ENCODE data around the gene RPIA. TPM values are rescaled to one million over a fixed set of nuclear protein-coding genes. Genes with fewer than 3 reads are reported as not detected.
"Not testable (repeated sequence)": the region's sequence is repeated elsewhere in the genome, so short reads cannot be mapped to it uniquely, and the experiment has no call there.

The RPIA gene
- total RNA-seq, 1 experiment from 2014 or later, result 18.2 TPM

GRCh38 chr2:88770016-88770415, 78.5 kb downstream of the RPIA start:
- ATAC-seq (no peak), DNase-seq (ENCODE audit: low read depth, low spot score) (no peak)
- ChIA-PET CTCF (no interaction called here), POLR2A (no interaction called here)
- intact Hi-C loops (cut with micrococcal nuclease; ENCODE audit: unreplicated experiment) (no loop called here), in situ Hi-C loops (cut with HindIII; ENCODE audit: low pct_unique_long_range_greater_than_20kb, low sequenced_read_pairs) (no loop called here)
- TF ChIP-seq REST (IDR thresholded peaks at IDR 0.05; ENCODE audit: insufficient read depth in 1 of 2, low read depth in 2 of 2, low read length in 1 of 2) (no peak), TCF7L2 (IDR thresholded peaks at IDR 0.05; ENCODE audit: low read depth, low read length) (no peak)
- TF ChIP-seq, protein P1, sequence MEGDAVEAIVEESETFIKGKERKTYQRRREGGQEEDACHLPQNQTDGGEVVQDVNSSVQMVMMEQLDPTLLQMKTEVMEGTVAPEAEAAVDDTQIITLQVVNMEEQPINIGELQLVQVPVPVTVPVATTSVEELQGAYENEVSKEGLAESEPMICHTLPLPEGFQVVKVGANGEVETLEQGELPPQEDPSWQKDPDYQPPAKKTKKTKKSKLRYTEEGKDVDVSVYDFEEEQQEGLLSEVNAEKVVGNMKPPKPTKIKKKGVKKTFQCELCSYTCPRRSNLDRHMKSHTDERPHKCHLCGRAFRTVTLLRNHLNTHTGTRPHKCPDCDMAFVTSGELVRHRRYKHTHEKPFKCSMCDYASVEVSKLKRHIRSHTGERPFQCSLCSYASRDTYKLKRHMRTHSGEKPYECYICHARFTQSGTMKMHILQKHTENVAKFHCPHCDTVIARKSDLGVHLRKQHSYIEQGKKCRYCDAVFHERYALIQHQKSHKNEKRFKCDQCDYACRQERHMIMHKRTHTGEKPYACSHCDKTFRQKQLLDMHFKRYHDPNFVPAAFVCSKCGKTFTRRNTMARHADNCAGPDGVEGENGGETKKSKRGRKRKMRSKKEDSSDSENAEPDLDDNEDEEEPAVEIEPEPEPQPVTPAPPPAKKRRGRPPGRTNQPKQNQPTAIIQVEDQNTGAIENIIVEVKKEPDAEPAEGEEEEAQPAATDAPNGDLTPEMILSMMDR (IDR thresholded peaks at IDR 0.05), result no peak
- no peak overlapping the region for H3K27ac ChIP-seq (ENCODE audit: low read length)
- no peaks in the 10 kb centered on the region for H3K4me1 ChIP-seq (ENCODE audit: control insufficient read depth, insufficient read depth, low read length)
- H3K27me3 ChIP-seq (ENCODE audit: control insufficient read depth, insufficient read depth, low read length), result 0 out of 2 replicates have a peak, but pooled peaks cover 3% of the 10 kb centered on the region
- H3K9me3 ChIP-seq (ENCODE audit: control insufficient read depth, insufficient read depth, low read depth, low read length), result no peaks in the 10 kb centered on the region
- H3K4me3 ChIP-seq (ENCODE audit: low read depth in 2 of 2, low read length in 2 of 2), result no peak overlapping the region
- BruUV-seq (replicated peaks), result no TSS peak
- no peaks in the 10 kb centered on the region for H3K36me3 ChIP-seq (ENCODE audit: control insufficient read depth, insufficient read depth, low read length)

DNA sequence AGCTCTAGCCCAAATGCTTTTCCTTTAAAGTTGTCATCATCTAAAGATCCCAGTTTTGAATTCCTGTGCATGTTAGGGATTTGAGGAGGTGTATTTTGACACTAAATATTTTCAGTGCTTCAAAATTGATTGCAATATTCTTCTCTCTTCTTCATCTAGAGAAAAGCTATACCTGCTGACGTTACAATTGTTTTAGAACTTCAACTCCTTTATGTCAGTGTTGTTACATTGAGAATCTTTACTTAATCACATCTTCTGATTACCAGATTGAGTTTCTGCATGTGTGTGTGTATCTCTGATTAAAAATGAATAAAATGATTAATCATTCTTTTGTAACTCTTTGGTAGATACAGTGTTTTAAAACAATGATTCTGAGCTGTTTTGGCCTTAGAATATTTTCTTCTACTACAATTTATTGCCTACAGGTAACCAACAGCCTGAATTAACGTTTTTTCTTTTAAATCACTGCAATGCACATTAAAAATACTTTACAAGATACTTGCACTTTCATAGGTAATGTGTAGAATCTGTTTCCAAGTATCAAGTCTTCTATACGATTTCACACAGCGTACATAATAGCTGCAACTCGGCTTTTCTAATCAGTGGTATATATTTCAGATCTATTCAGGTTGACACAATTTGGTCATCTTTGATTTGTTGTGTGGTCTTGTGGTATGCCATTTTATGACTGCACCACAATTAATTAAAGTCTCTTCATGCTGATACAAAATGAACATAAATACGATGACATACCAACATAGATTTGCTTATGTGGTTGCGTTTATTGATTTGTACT, 82.0 kb downstream of the RPIA start:
- CTCF ChIA-PET; H3K36me3 ChIP-seq (ENCODE audit: control insufficient read depth, insufficient read depth, low read length); H3K4me1 ChIP-seq (ENCODE audit: control insufficient read depth, insufficient read depth, low read length); DNase-seq (ENCODE audit: low read depth, low spot score); in situ Hi-C loops (cut with HindIII; ENCODE audit: low pct_unique_long_range_greater_than_20kb, low sequenced_read_pairs); BruUV-seq (replicated peaks); ATAC-seq; H3K27ac ChIP-seq (ENCODE audit: low read length); intact Hi-C loops (cut with micrococcal nuclease; ENCODE audit: unreplicated experiment); H3K9me3 ChIP-seq (ENCODE audit: control insufficient read depth, insufficient read depth, low read depth, low read length); H3K27me3 ChIP-seq (ENCODE audit: control insufficient read depth, insufficient read depth, low read length); POLR2A ChIA-PET; H3K4me3 ChIP-seq (ENCODE audit: low read depth in 2 of 2, low read length in 2 of 2): not testable (repeated sequence)

DNA sequence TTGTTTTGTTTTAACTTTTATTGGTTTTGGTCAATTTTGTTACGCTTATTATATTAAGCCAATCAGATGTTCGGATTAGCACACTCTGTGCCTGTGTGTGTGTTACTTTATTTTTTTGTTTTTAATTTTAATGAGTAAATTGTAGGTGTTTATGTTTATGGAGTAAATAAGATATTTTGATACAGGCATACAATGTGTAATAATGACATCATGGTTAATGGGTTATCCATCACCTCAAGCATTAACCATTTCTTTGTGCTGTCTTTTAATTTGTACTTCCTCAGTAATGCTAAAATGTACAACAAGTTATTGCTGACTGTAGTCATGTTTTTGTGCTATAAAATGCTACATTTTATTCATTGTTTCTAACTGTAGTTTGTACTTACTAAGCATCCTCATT, 97.7 kb downstream of the RPIA start:
- H3K36me3 ChIP-seq (ENCODE audit: control insufficient read depth, insufficient read depth, low read length); CTCF ChIA-PET; POLR2A ChIA-PET; ATAC-seq; DNase-seq (ENCODE audit: low read depth, low spot score); H3K27me3 ChIP-seq (ENCODE audit: control insufficient read depth, insufficient read depth, low read length); intact Hi-C loops (cut with micrococcal nuclease; ENCODE audit: unreplicated experiment); H3K27ac ChIP-seq (ENCODE audit: low read length); H3K9me3 ChIP-seq (ENCODE audit: control insufficient read depth, insufficient read depth, low read depth, low read length); H3K4me3 ChIP-seq (ENCODE audit: low read depth in 2 of 2, low read length in 2 of 2); BruUV-seq (replicated peaks); in situ Hi-C loops (cut with HindIII; ENCODE audit: low pct_unique_long_range_greater_than_20kb, low sequenced_read_pairs); H3K4me1 ChIP-seq (ENCODE audit: control insufficient read depth, insufficient read depth, low read length): not testable (repeated sequence)

DNA sequence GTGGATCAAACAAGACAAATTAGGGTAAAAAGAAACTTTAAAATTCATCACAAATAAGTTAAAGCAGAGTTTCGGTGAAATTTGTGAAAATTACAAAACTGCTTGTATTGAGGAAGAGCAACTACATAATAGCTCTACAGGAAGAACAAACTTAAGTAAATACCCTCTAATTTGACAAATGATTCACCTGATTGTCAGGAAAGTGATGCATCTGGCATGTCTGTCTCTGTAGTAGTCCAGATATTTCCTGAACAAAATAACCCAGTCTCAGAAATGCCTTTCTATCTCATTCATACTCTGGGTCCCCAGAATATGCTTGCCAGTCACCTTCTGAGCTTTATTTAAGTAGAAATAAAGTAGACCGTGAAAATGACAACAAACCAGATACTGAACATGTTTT, 104.5 kb downstream of the RPIA start:
- H3K9me3 ChIP-seq (ENCODE audit: control insufficient read depth, insufficient read depth, low read depth, low read length); intact Hi-C loops (cut with micrococcal nuclease; ENCODE audit: unreplicated experiment); H3K4me3 ChIP-seq (ENCODE audit: low read depth in 2 of 2, low read length in 2 of 2); ATAC-seq; BruUV-seq (replicated peaks); H3K4me1 ChIP-seq (ENCODE audit: control insufficient read depth, insufficient read depth, low read length); in situ Hi-C loops (cut with HindIII; ENCODE audit: low pct_unique_long_range_greater_than_20kb, low sequenced_read_pairs); H3K27ac ChIP-seq (ENCODE audit: low read length); H3K36me3 ChIP-seq (ENCODE audit: control insufficient read depth, insufficient read depth, low read length); H3K27me3 ChIP-seq (ENCODE audit: control insufficient read depth, insufficient read depth, low read length); CTCF ChIA-PET; DNase-seq (ENCODE audit: low read depth, low spot score); POLR2A ChIA-PET: not testable (repeated sequence)

- in situ Hi-C loops (cut with HindIII; ENCODE audit: low pct_unique_long_range_greater_than_20kb, low sequenced_read_pairs); DNase-seq (ENCODE audit: low read depth, low spot score); H3K9me3 ChIP-seq (ENCODE audit: control insufficient read depth, insufficient read depth, low read depth, low read length); CTCF ChIA-PET; POLR2A ChIA-PET; intact Hi-C loops (cut with micrococcal nuclease; ENCODE audit: unreplicated experiment); H3K4me3 ChIP-seq (ENCODE audit: low read depth in 2 of 2, low read length in 2 of 2); BruUV-seq (replicated peaks); ATAC-seq; H3K4me1 ChIP-seq (ENCODE audit: control insufficient read depth, insufficient read depth, low read length); H3K27ac ChIP-seq (ENCODE audit: low read length); H3K27me3 ChIP-seq (ENCODE audit: control insufficient read depth, insufficient read depth, low read length); H3K36me3 ChIP-seq (ENCODE audit: control insufficient read depth, insufficient read depth, low read length): not testable (repeated sequence)
These were observed 105.0 kb downstream of the RPIA start for GRCh38 chr2:88796523-88796922.

DNA sequence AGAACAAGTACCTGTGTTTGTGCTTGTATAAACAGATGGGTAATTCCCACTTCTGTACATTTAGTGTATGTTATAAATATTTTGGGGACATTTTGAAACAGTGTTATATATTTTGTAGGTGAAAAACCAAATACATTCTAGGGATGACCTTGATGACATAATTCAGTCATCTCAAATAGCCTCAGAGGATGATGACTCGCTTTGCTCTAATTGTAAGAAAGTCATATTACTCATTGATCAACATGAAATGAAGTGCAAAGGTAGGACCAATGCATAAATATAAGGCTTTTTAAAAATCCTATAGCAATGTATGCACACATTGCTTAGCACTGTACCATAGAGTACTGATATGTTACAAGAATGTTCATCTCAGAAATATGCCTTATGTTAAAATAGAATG, 105.7 kb downstream of the RPIA start:
- CTCF ChIA-PET; ATAC-seq; BruUV-seq (replicated peaks): not testable (repeated sequence)

More for the DNA sequence above, 105.7 kb downstream of the RPIA start:
- DNase-seq (ENCODE audit: low read depth, low spot score); in situ Hi-C loops (cut with HindIII; ENCODE audit: low pct_unique_long_range_greater_than_20kb, low sequenced_read_pairs); H3K27me3 ChIP-seq (ENCODE audit: control insufficient read depth, insufficient read depth, low read length); H3K4me3 ChIP-seq (ENCODE audit: low read depth in 2 of 2, low read length in 2 of 2); H3K27ac ChIP-seq (ENCODE audit: low read length); H3K36me3 ChIP-seq (ENCODE audit: control insufficient read depth, insufficient read depth, low read length); H3K4me1 ChIP-seq (ENCODE audit: control insufficient read depth, insufficient read depth, low read length); H3K9me3 ChIP-seq (ENCODE audit: control insufficient read depth, insufficient read depth, low read depth, low read length); POLR2A ChIA-PET; intact Hi-C loops (cut with micrococcal nuclease; ENCODE audit: unreplicated experiment): not testable (repeated sequence)

All from Panc1 (cell line).